HepG2 (cell line): ENCODE results near the gene PAPPA2. TPM values are rescaled to one million over a fixed set of nuclear protein-coding genes. Genes with fewer than 3 reads are reported as not detected.

Experiments used
- ATAC-seq: fragments of 200-7000 bp; cut with Tn5 transposase; 3 replicates; pipeline ENCODE4 v1.9.1; 2020; ENCODE audit warnings: mild to moderate bottlenecking, moderate library complexity
- BruUV-seq: library from RNA; stranded (reverse); fragments of 400-500 nt; replicated peaks from 2 replicates; lab custom pipeline; 2021; lab: Mats Ljungman, UMichigan
- CTCF ChIA-PET: fragments of 300-600 bp; formaldehyde crosslinking; extraction: SDS; loops from one replicate; lab custom pipeline; 2021; ENCODE audit warnings: low total read pairs, inconsistent platforms, low intra/inter-chr PET ratio; lab: Yijun Ruan, JAX
- POLR2A ChIA-PET: fragments of 350-600 bp; sonication (Branson Sonifier 250); formaldehyde crosslinking; loops from one replicate; lab custom pipeline; 2020; ENCODE audit warnings: antibody characterized with exemption, inconsistent platforms; lab: Yijun Ruan, JAX
- DNase-seq: peaks from one replicate; pipeline ENCODE4 v3.0.0-alpha.2; 2015; ENCODE audit warnings: low spot score
- FAIRE-seq: peaks from 3 replicates; lab custom pipeline; 2011; peaks lifted over from hg19 to GRCh38; lab: Jason Lieb, UNC
- H2AFZ ChIP-seq: one replicate; pipeline ENCODE4 v1.6.1; 2011; ENCODE audit warnings: low read length, inconsistent platforms
- H3K27ac ChIP-seq: fragments of 300-600 bp; 3 replicates; pipeline ENCODE4 v1.8.0; 2011; ENCODE audit warnings: mixed run types, mild to moderate bottlenecking, mixed read lengths, low read length, inconsistent platforms; ENCODE audit not compliant: insufficient read depth; ENCODE audit errors: extremely low read length
- H3K27me3 ChIP-seq, 2 experiments: fragments of 200-600 bp in 1 of 2; 2 replicates in 1 of 2; 3 replicates in 1 of 2; pipeline versions ENCODE4 v1.6.0 to v1.8.0; 2011; ENCODE audit warnings: low read length in 2 of 2, mild to moderate bottlenecking in 2 of 2, moderate library complexity in 2 of 2, inconsistent platforms in 1 of 2; ENCODE audit not compliant: insufficient read depth in 2 of 2, control insufficient read depth in 1 of 2
- H3K36me3 ChIP-seq, 2 experiments: fragments of 200-600 bp in 1 of 2; replicated peaks in 1 of 2; 2 replicates in 1 of 2; 3 replicates in 1 of 2; pipeline versions ENCODE4 v1.5.1 to v1.8.0; 2011; ENCODE audit warnings: low read length in 2 of 2, inconsistent platforms in 1 of 2; ENCODE audit not compliant: insufficient read depth in 2 of 2, control insufficient read depth in 1 of 2
- H3K4me1 ChIP-seq: 2 replicates; pipeline ENCODE4 v1.5.1; 2012; ENCODE audit warnings: low read length, inconsistent platforms; ENCODE audit not compliant: insufficient read depth
- H3K4me2 ChIP-seq: 2 replicates; pipeline ENCODE4 v1.6.0; 2011; ENCODE audit warnings: low read depth, low read length, inconsistent platforms
- H3K4me3 ChIP-seq, 3 experiments: fragments of 200-600 bp in 1 of 3; sonication (generic), shearing (Covaris generic) in 1 of 3; replicated peaks in 1 of 3; 2 replicates each; pipeline ENCODE4 v1.5.1; 2011 to 2016; ENCODE audit warnings: low read length in 3 of 3, inconsistent platforms in 2 of 3, low read depth in 2 of 3, mild to moderate bottlenecking in 2 of 3, control low read depth in 1 of 3, mixed read lengths in 1 of 3; ENCODE audit not compliant: insufficient read depth in 1 of 3
- H3K79me2 ChIP-seq: one replicate; pipeline ENCODE4 v1.6.1; 2011; ENCODE audit warnings: low read length, inconsistent platforms; ENCODE audit not compliant: insufficient read depth
- H3K9ac ChIP-seq: 2 replicates; pipeline ENCODE4 v1.6.0; 2011; ENCODE audit warnings: mild to moderate bottlenecking, low read depth, low read length, inconsistent platforms; ENCODE audit not compliant: insufficient read depth
- H3K9me3 ChIP-seq: 2 replicates; pipeline ENCODE4 v1.5.1; 2012; ENCODE audit warnings: mild to moderate bottlenecking, low read length
- H4K20me1 ChIP-seq: 2 replicates; pipeline ENCODE4 v1.6.0; 2011; ENCODE audit warnings: inconsistent platforms, mild to moderate bottlenecking, low read length, moderate library complexity; ENCODE audit not compliant: insufficient read depth
- DNMT3B ChIP-seq: conservative IDR thresholded peaks from 2 replicates; pipeline ENCODE4 v1.6.1; 2016; ENCODE audit warnings: missing biosample characterization, control low read depth
- IKZF4 ChIP-seq: sonication (generic); formaldehyde crosslinking; IDR thresholded peaks from 2 replicates; pipeline ENCODE4 v1.5.1; 2020; ENCODE audit warnings: borderline replicate concordance, mild to moderate bottlenecking, low read depth, missing genetic modification reagents; ENCODE audit errors: not compliant biosample characterization
- POLR2AphosphoS2 ChIP-seq: IDR thresholded peaks from 2 replicates; pipeline ENCODE4 v1.6.1; 2011; ENCODE audit warnings: low read depth, low read length, improper control_type of control experiment
- ZNF296 ChIP-seq: sonication (generic); formaldehyde crosslinking; conservative IDR thresholded peaks from 2 replicates; pipeline ENCODE4 v1.5.0; 2020; ENCODE audit warnings: mild to moderate bottlenecking, missing genetic modification reagents
- ZNF3 ChIP-seq: IDR thresholded peaks from 2 replicates; pipeline ENCODE4 v1.7.0; 2017; ENCODE audit warnings: inconsistent platforms
- ZNF792 ChIP-seq: IDR thresholded peaks from 2 replicates; pipeline ENCODE4 v1.6.1; 2016
- WGBS: methylation state at CpG from one replicate; pipeline ENCODE4 v1.1.6; 2017; ENCODE audit warnings: low lambda C conversion rate; 5-methylcytosine and 5-hydroxymethylcytosine counted together
- in situ Hi-C: cut with HindIII; loops from 2 replicates; pipeline ENCODE4 v1.10.0; 2017; ENCODE audit warnings: low pct_unique_long_range_greater_than_20kb; ENCODE audit not compliant: extremely low pct_ligation_motif_present
- intact Hi-C: fragments of 100-400 bp; cut with micrococcal nuclease; formaldehyde crosslinking; loops from one replicate; pipeline ENCODE4 v1.10.0; 2022; ENCODE audit not compliant: unreplicated experiment
- polyA plus RNA-seq, 8 experiments: library from polyadenylated mRNA; depleted of rRNA in 3 of 8; stranded (reverse) in 7 of 8; unstranded in 1 of 8; fragments of >200 nt; fragmentation: Illumina TruSeq in 4 of 8; extraction: Trizol in 4 of 8; gene quantifications; 2 replicates each; pipeline versions ENCODE4 v1.2.1 to v1.2.3, GENCODE V29; 2011 to 2016; ENCODE audit warnings: low read depth in 4 of 8, missing spikeins in 1 of 8, mixed read lengths in 1 of 8; ENCODE audit not compliant: insufficient read depth in 1 of 8
- total RNA-seq, 5 experiments: library from RNA; depleted of rRNA; stranded (reverse); fragments of >200 nt; fragmentation: Illumina TruSeq; extraction: Trizol; gene quantifications; 2 replicates each; pipeline ENCODE4 v1.2.3, GENCODE V29; 2016; ENCODE audit warnings: low read depth in 1 of 5
- TF ChIP-seq, protein P1 (sequence below): sonication (generic); formaldehyde crosslinking; IDR thresholded peaks from 2 replicates; pipeline ENCODE4 v1.4.0; 2020; ENCODE audit warnings: missing genetic modification reagents, low read depth, mild to moderate bottlenecking, borderline replicate concordance
- TF ChIP-seq, protein P2 (sequence below): IDR thresholded peaks from 2 replicates; pipeline ENCODE4 v1.6.1; 2016

Gene PAPPA2
- total and polyA plus RNA-seq, 2 of the 13 experiments (the other 11 are each of a cell fraction or from before 2014, with no cell fraction given), result 0.01 TPM; not detected in 1

DNA sequence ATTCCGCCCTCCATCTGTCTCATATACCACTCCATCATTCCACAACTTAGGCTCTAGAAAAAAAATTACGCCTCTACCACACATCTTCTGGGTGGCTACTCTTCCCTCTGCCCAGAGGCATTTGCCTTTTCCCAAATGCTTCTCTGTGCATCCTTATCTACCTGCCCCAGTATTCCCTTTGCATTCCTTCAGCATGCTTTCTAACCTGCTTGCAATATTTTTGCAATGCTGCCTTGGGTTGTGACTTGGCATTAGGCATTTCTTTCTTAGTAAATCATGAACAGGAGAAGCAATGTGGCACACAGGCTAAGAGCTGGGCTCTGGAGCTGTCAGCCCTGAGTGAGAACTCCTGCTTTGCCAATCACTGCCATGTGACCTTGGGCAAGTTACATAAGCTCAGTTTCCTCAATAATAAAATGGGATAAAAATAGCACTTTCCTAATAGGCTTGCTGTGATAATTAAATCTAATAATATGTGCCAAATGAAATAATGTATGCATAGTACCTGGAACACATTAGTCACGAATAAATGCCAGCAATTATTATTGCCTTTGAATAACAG lies 425.6 kb downstream of the PAPPA2 start:
- Histone ChIP-seq H3K9me3 (no peaks in the 10 kb centered on the region), H3K79me2 (no peaks in the 10 kb centered on the region), H3K4me1 (no peaks in the 10 kb centered on the region), H2AFZ (no peak overlapping the region), H3K4me2 (no peak overlapping the region), H3K27ac (no peak overlapping the region), H3K9ac (no peak overlapping the region), H3K27me3 (peaks cover 0 to 4% of the 10 kb centered on the region in 2 experiments; a peak in 3 of 5 replicates), H4K20me1 (no peaks in the 10 kb centered on the region), H3K4me3 (no peak overlapping the region), H3K36me3 (no peaks in the 10 kb centered on the region)
- BruUV-seq, result no TSS peak
- POLR2A ChIA-PET, result no interaction called here
- intact Hi-C loops (no loop called here), in situ Hi-C loops (loop anchor here (10.0 to 25.0 kb wide), 2 partner anchors 514 to 899 kb away; no protein-coding TSS in a partner anchor)
- no peak for DNase-seq
- no peak for FAIRE-seq
- CTCF ChIA-PET, result no interaction called here
- TF ChIP-seq ZNF296 (CRISPR knock-in tag) (no peak), POLR2AphosphoS2 (no peak), ZNF3 (CRISPR knock-in tag) (no peak), DNMT3B (CRISPR knock-in tag) (no peak), ZNF792 (CRISPR knock-in tag) (no peak), IKZF4 (CRISPR knock-in tag) (no peak)
- TF ChIP-seq, protein P1, sequence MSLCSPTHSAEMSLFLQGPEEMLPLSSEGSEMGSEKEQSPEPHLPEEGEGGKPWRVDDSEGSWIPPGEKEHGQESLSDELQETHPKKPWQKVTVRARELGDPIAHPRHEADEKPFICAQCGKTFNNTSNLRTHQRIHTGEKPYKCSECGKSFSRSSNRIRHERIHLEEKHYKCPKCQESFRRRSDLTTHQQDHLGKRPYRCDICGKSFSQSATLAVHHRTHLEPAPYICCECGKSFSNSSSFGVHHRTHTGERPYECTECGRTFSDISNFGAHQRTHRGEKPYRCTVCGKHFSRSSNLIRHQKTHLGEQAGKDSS (CRISPR knock-in tag), result no peak
- TF ChIP-seq, protein P2, sequence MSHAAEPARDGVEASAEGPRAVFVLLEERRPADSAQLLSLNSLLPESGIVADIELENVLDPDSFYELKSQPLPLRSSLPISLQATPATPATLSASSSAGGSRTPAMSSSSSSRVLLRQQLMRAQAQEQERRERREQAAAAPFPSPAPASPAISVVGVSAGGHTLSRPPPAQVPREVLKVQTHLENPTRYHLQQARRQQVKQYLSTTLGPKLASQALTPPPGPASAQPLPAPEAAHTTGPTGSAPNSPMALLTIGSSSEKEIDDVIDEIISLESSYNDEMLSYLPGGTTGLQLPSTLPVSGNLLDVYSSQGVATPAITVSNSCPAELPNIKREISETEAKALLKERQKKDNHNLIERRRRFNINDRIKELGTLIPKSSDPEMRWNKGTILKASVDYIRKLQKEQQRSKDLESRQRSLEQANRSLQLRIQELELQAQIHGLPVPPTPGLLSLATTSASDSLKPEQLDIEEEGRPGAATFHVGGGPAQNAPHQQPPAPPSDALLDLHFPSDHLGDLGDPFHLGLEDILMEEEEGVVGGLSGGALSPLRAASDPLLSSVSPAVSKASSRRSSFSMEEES (CRISPR knock-in tag), result no peak
- WGBS, result 3% methylated on average over 3 of the region's 3 CpGs
- ATAC-seq, result no peak
